Omental fat pad (tissue), 4 donors: Measurements from ENCODE around the gene HSD17B7. TPM values are rescaled to one million over a fixed set of nuclear protein-coding genes. Genes with fewer than 3 reads are reported as not detected.

Source experiments
- ATAC-seq: fragments of 150-250 bp; one replicate; pipeline ENCODE4 v1.9.1; 2016; ENCODE audit warnings: mild to moderate bottlenecking, moderate library complexity; ENCODE audit not compliant: low FRiP score
- DNase-seq: peaks from one replicate; pipeline ENCODE4 v3.0.0-alpha.2; 2019; ENCODE audit warnings: low spot score
- CTCF ChIP-seq, 3 donors: fragments of 450-650 bp; IDR thresholded peaks; one replicate each; pipeline ENCODE4 v1.5.1; 2016 to 2017; ENCODE audit warnings: antibody characterized with exemption in 3 of 3, mild to moderate bottlenecking in 3 of 3, moderate library complexity in 2 of 3
- total RNA-seq, 4 donors: library from RNA; depleted of rRNA; stranded (reverse); fragments of >200 nt; gene quantifications; one replicate each; pipeline ENCODE4 v1.1.0, GENCODE V29; 2016

Gene HSD17B7
- total RNA-seq, 4 donors from 2014 or later, result 11.8 to 40.1 (median 20.5) TPM

- TF ChIP-seq CTCF (IDR thresholded peaks at IDR 0.05), result no peak
- ATAC-seq (no peak), DNase-seq (no peak)
Measured at GRCh38 chr1:162846256-162847212, 56.0 kb downstream of the HSD17B7 start.

DNA sequence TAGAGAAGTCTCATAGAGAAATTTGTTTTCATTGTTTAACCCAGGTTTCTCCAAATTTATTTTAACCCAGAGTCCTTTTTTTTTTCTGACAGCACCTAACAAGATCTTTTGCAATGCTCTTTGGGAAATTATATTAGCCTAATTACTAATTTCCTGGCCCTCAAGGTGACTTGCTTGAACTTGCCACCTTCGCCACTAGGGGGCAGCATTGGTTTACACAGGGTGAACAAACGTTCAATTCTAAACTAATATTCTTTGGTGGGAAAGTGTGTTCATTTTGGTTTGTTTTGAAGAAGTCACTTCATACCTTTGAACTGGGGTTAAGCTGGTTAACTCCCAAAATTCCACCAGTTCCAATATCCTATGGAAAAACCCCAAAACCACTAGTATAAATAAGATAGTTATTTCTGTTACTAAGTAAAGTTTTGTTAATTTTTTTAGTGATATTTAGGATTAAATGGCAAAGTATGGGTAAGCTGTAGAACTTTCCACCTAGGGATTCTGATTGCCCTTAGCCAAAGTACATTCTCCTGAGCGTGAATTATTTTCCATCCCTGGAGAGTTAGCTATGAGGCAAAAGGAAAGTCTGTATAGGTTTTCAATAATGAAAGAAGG is 57.4 kb downstream of the HSD17B7 start:
- DNase-seq (peak; percentile 94), ATAC-seq (no peak)
- TF ChIP-seq CTCF (IDR thresholded peaks at IDR 0.05), result peak in 2 of 3 donors; percentile 44 to 52

DNA sequence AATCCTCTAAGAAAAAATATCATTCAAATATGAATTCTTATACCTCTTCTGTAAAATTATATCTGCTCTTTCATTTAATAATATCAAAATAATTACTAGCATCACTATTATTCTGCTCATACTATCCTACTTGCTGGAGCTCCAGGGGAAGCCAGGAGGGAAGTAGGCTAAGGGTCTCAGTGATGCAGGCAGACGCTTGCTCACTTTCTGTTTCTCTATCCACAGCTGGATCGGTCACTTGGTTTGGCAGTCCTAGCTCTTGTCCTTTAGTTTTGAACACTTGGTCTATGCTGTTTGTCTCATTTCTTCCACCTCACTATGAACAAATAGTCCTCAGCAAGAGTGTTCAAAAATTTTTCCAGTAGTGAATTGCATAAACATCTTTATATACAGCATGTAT is 59.2 kb downstream of the HSD17B7 start:
- DNase-seq (no peak), ATAC-seq (no peak)
- TF ChIP-seq CTCF (IDR thresholded peaks at IDR 0.05), result no peak

DNA sequence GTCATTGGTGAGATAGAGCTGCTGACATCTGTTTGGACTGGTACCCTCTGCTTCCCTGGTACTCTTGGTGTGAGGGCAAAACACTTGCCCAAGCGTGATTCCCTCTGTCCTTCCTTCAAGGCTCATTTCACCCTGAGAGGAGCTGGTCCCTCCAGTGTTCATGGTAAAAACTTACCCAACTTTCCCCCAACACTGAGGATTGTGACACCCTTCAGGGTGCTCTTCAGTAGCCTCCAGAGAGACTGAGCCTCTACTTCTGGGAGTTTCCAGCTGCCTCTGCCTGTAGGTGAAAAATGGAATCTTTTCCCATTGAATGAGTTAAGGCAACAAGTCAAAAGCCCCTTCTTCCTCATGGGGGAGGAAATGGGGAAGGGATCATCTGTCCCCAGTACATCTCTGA is 60.8 kb downstream of the HSD17B7 start:
- ATAC-seq (no peak), DNase-seq (no peak)
- TF ChIP-seq CTCF (IDR thresholded peaks at IDR 0.05), result no peak

DNA sequence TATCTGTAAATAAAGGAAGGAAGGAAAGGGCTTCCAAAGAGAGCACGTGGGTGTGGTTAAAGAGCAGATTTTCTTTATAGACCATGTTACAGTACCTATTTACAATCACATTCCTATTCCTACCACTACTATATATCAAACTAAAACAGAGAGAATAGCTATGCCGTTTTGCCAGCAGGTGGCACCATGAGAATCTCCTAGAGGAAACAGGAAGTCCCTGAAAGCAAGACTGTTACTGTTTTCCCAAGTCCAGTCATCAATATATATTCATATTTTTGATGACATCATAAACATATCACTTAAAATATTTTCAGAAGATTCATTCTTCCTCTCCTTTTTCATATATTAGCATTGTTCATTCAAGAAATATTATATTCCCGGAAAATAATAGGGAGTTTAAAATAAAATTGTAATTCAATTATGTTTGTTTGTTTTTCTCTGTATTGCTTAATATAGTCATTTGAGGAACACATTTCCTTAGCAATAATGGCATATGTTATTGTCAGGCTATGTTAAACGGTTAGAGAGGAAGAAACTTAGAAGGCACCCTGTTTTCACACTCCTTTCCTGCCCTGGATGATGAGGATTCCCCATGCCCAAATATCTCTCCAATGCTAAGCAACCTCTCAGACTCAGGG is 63.9 kb downstream of the HSD17B7 start:
- ATAC-seq (peak; percentile 71), DNase-seq (no peak)
- no peak for TF ChIP-seq CTCF (IDR thresholded peaks at IDR 0.05)

GRCh38 chr1:162855461-162856150 is 65.1 kb downstream of the HSD17B7 start:
- TF ChIP-seq CTCF (IDR thresholded peaks at IDR 0.05), result no peak
- DNase-seq (no peak), ATAC-seq (no peak)
